GM20000 (cell line): Measurements from ENCODE around the gene C12orf43.
A peak's percentile ranks its signal among the peaks of the same experiment; 100 is the strongest.

Experiments used
- DNase-seq: peaks from one replicate; pipeline ENCODE4 v3.0.0; 2012; ENCODE audit warnings: low spot score
- CTCF ChIP-seq: IDR thresholded peaks from 2 replicates; pipeline ENCODE4 v1.5.1; 2012; ENCODE audit warnings: mild to moderate bottlenecking, control low read depth; ENCODE audit errors: extremely low read depth, missing control alignments

The C12orf43 gene

DNA sequence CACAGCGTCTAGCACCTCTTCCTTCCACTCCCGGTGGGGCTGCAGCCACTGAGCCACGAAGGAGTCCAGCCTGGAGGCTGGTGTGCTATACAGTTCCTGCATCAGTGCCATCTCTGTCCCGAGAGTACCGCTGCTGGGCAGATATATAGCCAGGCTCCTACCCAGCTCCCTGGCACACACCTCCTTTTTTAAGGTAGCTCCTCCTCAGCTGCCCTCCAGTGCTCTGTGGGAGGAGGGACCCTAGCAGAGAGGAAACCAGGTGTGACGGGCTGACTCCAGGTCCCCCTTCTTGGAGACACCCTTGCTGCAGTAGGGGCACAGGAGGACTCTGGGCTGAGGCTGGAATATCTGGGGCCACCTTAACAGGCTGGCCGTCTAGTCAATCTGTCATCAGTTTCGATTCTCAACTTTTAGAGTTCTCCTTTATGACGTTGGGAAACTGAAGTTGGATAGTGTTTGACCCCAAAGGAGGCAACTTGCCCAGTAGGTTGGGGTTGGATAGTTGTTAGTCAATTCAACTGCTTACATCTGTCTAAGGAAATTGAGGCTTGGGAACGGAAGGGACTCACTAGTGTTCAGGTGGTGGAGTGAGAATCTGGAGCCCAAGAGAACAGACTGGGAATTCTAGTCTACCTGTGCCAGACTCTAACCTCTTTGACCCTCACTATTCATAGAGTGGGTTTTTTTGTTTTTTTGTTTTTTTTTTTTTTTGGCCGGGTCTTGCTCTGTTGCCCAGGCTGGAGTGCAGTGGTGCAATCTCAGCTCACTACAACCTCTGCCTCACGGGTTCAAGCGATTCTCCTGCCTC, 22.8 kb upstream of the C12orf43 start, which contains the start of gene OASL:
Gene OASL, minus strand, starts transcription at position 386 of the 808 bp plus-strand sequence. Its CDS starts 275 bp downstream, at position 111.
- peak; percentile 45 for DNase-seq
- TF ChIP-seq CTCF = no peak

DNA sequence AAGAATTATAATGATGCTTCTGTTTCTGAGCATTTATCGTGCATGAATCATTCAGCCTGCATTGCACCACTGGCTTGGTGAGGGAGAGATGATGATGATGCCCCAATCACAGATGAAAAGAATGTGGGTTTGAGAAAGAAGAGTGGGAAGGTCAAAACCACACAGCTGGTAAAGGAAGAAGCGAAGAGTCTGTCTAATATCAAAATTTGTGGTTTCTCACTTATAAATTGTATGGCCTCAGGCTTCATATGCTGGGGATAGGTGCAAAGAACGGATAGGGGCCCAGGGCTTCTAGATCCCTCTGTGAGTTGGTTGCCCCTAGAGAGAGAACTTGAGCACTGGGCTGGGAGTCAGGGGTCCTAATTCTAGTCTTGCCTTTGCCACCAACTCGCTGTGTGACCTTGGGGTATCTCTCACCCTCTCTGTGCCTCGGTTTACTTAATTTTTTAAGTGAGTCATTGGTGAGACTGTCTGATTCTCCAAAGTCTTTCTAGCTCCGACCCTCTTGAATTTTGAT, 20.6 kb upstream of the C12orf43 start:
- TF ChIP-seq CTCF = no peak
- no peak for DNase-seq

DNA sequence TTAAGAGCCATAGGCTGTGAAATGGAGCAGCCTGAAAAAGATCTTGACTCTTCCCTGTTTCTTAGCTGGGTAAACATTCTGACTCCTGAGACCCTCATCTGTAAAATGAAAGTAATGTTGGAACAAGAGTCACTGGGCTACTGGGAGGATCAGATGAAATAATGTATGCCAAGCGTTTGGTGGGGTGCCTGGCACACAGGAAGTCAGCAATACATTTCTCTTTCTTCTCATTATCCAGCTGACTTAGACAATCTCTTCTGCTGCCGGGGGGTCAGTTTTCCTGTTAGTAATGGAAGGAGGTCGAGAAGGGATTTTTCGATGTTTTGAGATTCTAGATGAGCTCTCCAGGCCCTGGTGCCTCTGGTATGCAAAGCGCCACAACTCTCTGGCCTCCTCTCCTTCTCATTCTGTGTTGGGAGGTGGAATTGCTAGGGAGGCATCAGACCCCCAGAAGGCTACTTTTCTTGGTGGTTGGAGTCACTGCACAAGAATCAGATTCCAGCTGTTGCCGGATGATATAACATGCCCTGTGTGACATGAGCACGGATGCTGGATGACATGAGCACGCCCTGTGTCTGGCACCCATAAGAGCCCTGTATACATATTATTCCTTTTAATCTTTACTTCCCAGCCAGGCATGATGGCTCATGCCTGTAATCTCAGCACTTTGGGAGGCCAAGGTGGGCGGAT, 18.5 kb upstream of the C12orf43 start:
- no peak for DNase-seq
- no peak for TF ChIP-seq CTCF

GRCh38 chr12:121033625-121034349, 17.5 kb upstream of the C12orf43 start:
- DNase-seq = no peak
- no peak for TF ChIP-seq CTCF

DNA sequence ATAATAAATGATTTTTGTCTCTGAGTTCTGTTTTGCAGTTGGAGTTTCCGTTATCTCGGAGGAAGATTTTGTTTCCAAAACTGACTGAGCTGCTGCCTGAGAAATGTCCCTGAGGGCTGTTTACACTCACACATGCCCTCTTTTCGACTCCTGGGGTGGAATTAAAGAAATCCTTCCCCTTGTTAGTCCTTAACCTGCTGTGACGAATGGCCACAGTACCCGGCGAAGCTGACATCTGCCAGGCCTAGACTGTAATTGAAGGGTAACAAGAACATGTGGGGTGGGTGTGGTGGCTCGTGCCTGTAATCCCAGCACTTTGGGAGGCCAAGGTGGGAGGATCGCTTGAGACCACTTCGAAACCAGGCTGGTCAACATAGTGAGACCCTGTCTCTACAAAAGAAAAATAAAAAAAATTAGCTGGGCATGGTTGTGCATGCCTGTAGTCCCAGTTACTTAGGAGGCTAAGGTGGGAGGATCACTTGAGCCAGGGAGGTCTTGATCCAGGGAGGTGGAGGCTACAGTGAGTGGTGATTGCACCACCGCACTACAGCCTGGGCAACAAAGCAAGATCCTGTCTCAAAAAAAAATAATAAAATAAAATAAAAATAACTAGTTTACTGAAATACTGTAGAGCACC, 14.4 kb upstream of the C12orf43 start:
- no peak for DNase-seq
- TF ChIP-seq CTCF = no peak

DNA sequence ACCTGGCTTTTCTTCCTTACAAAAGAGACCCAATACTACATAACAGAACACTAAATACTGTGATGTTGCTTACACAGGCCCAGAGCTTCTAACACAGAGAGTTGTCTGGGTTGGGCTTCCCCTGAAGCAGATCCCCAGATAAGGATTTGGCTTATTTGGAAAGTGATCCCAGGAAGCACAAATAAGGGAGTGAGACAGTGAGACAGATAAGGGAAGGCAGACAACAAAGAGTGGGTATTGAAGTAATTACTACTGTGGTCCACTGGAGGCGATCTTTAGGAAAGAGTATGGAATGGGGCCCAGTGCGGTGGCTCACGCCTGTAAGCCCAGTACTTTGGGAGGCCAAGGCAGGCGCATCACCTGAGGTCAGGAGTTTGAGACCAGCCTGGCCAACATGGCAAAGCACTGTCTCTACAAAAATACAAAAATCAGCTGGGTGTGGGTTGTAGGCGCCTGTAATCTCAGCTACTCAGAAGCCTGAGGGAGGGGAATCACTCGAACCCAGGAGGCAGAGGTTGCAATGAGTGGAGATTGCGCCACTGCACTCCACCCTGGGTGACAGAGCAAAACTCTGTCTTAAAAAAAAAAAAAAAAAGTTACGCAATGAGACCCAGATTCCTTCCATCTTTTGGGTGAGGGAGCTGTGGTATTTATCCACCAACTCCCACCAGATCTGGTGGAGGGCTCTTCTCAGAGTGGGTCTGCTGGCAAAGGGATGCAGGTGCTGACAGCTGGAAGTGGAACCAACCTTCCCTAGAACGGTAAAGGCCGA, 10.2 kb upstream of the C12orf43 start:
- TF ChIP-seq CTCF = no peak
- no peak for DNase-seq
